ENCODE results near the gene ZNF274. TPM values are rescaled to one million over a fixed set of nuclear protein-coding genes. Genes with fewer than 3 reads are reported as not detected.
A peak's percentile ranks its signal among the peaks of the same experiment; 100 is the strongest.

ZNF274 gene
- total and polyA plus RNA-seq, 9 of the 15 experiments (the other 6 are each of a cell fraction or from before 2014, with no cell fraction given): 5.2 to 37.0 (median 28.1) TPM

DNA sequence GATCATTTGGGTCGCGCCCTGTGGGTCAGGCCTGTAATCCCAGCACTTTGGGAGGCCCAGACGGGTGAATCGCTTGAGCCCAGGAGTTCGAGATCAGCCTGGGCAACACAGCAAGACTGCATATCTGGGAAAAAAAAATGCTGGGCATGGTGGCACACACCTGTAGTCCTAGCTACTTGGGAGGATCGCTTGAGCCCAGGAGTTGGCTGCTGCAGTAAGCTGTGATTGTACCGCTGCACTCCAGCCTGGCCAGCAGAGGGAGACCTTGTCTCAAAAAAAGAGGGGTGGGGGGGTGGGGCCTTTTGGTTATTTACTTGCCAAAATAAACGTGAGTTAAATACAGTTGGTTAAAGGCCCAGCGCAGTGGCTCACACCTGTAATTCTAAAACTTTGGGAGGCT is 36.0 kb downstream of the ZNF274 start:
- peak; percentile 74 for FAIRE-seq
- Histone ChIP-seq H2AFZ (ENCODE audit: low read depth, low read length) (no peak overlapping the region), H3K4me1 (replicated peaks in 1 of 2; ENCODE audit: control insufficient read depth in 2 of 2, insufficient read depth in 2 of 2, low read length in 2 of 2) (peaks cover 0 to 11% of the 10 kb centered on the region in 2 experiments; a peak in 1 of 5 replicates), H3K79me2 (ENCODE audit: control insufficient read depth, insufficient read depth, low read length) (no peaks in the 10 kb centered on the region), H3K9me3 (replicated peaks; ENCODE audit: control insufficient read depth, insufficient read depth, low read depth, low read length) (peaks cover 4% of the 10 kb centered on the region; the same call in 1 of the 2 replicates), H3K27ac (ENCODE audit: extremely low read depth, low read depth, low read length) (no peak overlapping the region), H3K9me1 (ENCODE audit: control insufficient read depth, insufficient read depth, low read length) (no peaks in the 10 kb centered on the region), H3K27me3 (ENCODE audit: control insufficient read depth in 2 of 2, insufficient read depth in 2 of 2, low read length in 2 of 2) (no peaks in the 10 kb centered on the region), H3K36me3 (ENCODE audit: control insufficient read depth, insufficient read depth, low read length) (no peaks in the 10 kb centered on the region; the same call in 2 of the 3 replicates), H4K20me1 (replicated peaks; ENCODE audit: control insufficient read depth, insufficient read depth, low read length) (no peaks in the 10 kb centered on the region), H3K9ac (ENCODE audit: insufficient read depth in 1 of 2, low read depth in 2 of 2, low read length in 2 of 2) (no peak overlapping the region), H3K4me3 (no peak overlapping the region), H3K4me2 (ENCODE audit: insufficient read depth, low read length) (no peak overlapping the region)
- in situ Hi-C loops (cut with MboI) (no loop called here), intact Hi-C loops (cut with micrococcal nuclease) (loop anchor here (1.0 kb wide), 1 partner anchor 300 kb away; the partner anchor contains the start of gene ZBTB45)
- 46% methylated on average over 7 of the region's 9 CpGs for WGBS (ENCODE audit: insufficient coverage, low coverage, missing lambda C conversion rate)
- DNase-seq (ENCODE audit: extremely low read depth in 1 of 4, low spot score in 3 of 4): peak in 3 of 4 experiments; percentile 31 to 62 (median 35)
- ATAC-seq: peak; percentile 88
- ChIA-PET CTCF (ENCODE audit: low intra/inter-chr PET ratio) (interaction anchor here (0.7 kb wide), 1 partner anchor 1885 kb away, joined by 3 read pairs; no protein-coding TSS in a partner anchor), POLR2A (interaction anchor here (1.1 kb wide), 1 partner anchor 10 kb away, joined by 4 read pairs; the partner anchor contains the start of gene ZNF544)
- no TSS peak for BruUV-seq (replicated peaks)
- TF ChIP-seq RBM25 (IDR thresholded peaks at IDR 0.05; ENCODE audit: low read depth, low read length, severe bottlenecking): peak; percentile 30
- no peak for TF ChIP-seq KDM1A (IDR thresholded peaks at IDR 0.05)
- peak; percentile 29; the same call in 1 of the 2 replicates for TF ChIP-seq SMC3 (conservative IDR thresholded peaks at IDR 0.05; ENCODE audit: insufficient read depth, low read depth, low read length)
- TF ChIP-seq MBD2 (IDR thresholded peaks at IDR 0.05; ENCODE audit: borderline replicate concordance, low read depth): no peak
- TF ChIP-seq SLC30A9 (CRISPR knock-in tag; IDR thresholded peaks at IDR 0.05): no peak
- TF ChIP-seq, protein P1, sequence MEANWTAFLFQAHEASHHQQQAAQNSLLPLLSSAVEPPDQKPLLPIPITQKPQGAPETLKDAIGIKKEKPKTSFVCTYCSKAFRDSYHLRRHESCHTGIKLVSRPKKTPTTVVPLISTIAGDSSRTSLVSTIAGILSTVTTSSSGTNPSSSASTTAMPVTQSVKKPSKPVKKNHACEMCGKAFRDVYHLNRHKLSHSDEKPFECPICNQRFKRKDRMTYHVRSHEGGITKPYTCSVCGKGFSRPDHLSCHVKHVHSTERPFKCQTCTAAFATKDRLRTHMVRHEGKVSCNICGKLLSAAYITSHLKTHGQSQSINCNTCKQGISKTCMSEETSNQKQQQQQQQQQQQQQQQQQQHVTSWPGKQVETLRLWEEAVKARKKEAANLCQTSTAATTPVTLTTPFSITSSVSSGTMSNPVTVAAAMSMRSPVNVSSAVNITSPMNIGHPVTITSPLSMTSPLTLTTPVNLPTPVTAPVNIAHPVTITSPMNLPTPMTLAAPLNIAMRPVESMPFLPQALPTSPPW (CRISPR knock-in tag; IDR thresholded peaks at IDR 0.05): peak; percentile 23; the same call in 1 of the 2 replicates
- TF ChIP-seq ZNF707 (CRISPR knock-in tag; conservative IDR thresholded peaks at IDR 0.05): no peak
- no peak for TF ChIP-seq YY1 (IDR thresholded peaks at IDR 0.05; ENCODE audit: borderline replicate concordance in 1 of 3, control insufficient read depth in 1 of 3, extremely low read depth in 1 of 3, insufficient read depth in 3 of 3, insufficient read length in 1 of 3, insufficient replicate concordance in 2 of 3, low read depth in 1 of 3, low read length in 2 of 3)
- no peak for TF ChIP-seq NFATC3 (IDR thresholded peaks at IDR 0.05)
- TF ChIP-seq ARNT (IDR thresholded peaks at IDR 0.05): no peak
- TF ChIP-seq, protein P2, sequence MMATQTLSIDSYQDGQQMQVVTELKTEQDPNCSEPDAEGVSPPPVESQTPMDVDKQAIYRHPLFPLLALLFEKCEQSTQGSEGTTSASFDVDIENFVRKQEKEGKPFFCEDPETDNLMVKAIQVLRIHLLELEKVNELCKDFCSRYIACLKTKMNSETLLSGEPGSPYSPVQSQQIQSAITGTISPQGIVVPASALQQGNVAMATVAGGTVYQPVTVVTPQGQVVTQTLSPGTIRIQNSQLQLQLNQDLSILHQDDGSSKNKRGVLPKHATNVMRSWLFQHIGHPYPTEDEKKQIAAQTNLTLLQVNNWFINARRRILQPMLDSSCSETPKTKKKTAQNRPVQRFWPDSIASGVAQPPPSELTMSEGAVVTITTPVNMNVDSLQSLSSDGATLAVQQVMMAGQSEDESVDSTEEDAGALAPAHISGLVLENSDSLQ (IDR thresholded peaks at IDR 0.05): no peak
- no peak for TF ChIP-seq ZFP30 (CRISPR knock-in tag; IDR thresholded peaks at IDR 0.05; ENCODE audit: borderline replicate concordance)
- no peak for TF ChIP-seq SIRT6 (IDR thresholded peaks at IDR 0.05; ENCODE audit: low read depth, low read length)
- TF ChIP-seq MYC (IDR thresholded peaks at IDR 0.05; ENCODE audit: low read depth, low read length): no peak
- no peak for TF ChIP-seq MYC (CRISPR knock-in tag; IDR thresholded peaks at IDR 0.05; ENCODE audit: borderline replicate concordance, low read depth)
- no peak for TF ChIP-seq PHF21A (IDR thresholded peaks at IDR 0.05; ENCODE audit: borderline replicate concordance, low read depth)
- TF ChIP-seq, protein P3, sequence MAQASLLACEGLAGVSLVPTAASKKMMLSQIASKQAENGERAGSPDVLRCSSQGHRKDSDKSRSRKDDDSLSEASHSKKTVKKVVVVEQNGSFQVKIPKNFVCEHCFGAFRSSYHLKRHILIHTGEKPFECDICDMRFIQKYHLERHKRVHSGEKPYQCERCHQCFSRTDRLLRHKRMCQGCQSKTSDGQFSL (CRISPR knock-in tag; IDR thresholded peaks at IDR 0.05): peak; percentile 78; the same call in 1 of the 2 replicates
- TF ChIP-seq, protein P3 (tag; IDR thresholded peaks at IDR 0.05): peak in 1 of 2 experiments; percentile 81; a peak in 2 of 4 replicates
- TF ChIP-seq, protein P4, sequence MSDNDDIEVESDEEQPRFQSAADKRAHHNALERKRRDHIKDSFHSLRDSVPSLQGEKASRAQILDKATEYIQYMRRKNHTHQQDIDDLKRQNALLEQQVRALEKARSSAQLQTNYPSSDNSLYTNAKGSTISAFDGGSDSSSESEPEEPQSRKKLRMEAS (CRISPR knock-in tag; IDR thresholded peaks at IDR 0.05): no peak
